A549 treated with AZD2906 at 1 μM for 4 hours (cell line): Measurements from ENCODE around the gene THRA. TPM values are rescaled to one million over a fixed set of nuclear protein-coding genes. Genes with fewer than 3 reads are reported as not detected.

Source experiments
- total RNA-seq: library from RNA; stranded (reverse); fragments of 200-300 nt; extraction: Qiagen RNA extraction; gene quantifications from 5 replicates; pipeline ENCODE4 v1.2.3, GENCODE V29; 2022

THRA gene, protein sequence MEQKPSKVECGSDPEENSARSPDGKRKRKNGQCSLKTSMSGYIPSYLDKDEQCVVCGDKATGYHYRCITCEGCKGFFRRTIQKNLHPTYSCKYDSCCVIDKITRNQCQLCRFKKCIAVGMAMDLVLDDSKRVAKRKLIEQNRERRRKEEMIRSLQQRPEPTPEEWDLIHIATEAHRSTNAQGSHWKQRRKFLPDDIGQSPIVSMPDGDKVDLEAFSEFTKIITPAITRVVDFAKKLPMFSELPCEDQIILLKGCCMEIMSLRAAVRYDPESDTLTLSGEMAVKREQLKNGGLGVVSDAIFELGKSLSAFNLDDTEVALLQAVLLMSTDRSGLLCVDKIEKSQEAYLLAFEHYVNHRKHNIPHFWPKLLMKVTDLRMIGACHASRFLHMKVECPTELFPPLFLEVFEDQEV
- total RNA-seq, result 28.0 to 36.7 TPM (median 32.3 TPM) in 5 replicates

GRCh38 chr17:40062329-40063186, at the start of gene THRA:
Gene THRA (plus strand): TSS chr17:40062965. CDS start chr17:40074489, 11,524 bp downstream.

GRCh38 chr17:40015005-40015997, 47.5 kb upstream of the THRA start, which contains the start of gene CSF3:
Gene CSF3 (plus strand): TSS chr17:40015440. CDS start chr17:40015475, 35 bp downstream.

GRCh38 chr17:40100419-40100668, 37.6 kb downstream of the THRA start, which contains the start of gene NR1D1:
Gene NR1D1 (minus strand): TSS chr17:40100589. CDS start chr17:40100094, 495 bp downstream.

GRCh38 chr17:40121181-40122135, 58.7 kb downstream of the THRA start, which contains the start of gene MSL1:
Gene MSL1 (plus strand): TSS chr17:40121971. CDS start chr17:40122613, 642 bp downstream.

Other genes starting within 250 kb of the THRA start
- gene IKZF3, start 198.7 kb upstream of the THRA start, total RNA-seq, result not detected in 5 replicates
- not detected in 5 replicates for gene ZPBP2, start 194.8 kb upstream of the THRA start, total RNA-seq
- gene GSDMB, start 144.3 kb upstream of the THRA start, total RNA-seq, result 1.6 to 2.6 TPM (median 2.1 TPM) in 5 replicates
- gene ORMDL3, start 135.4 kb upstream of the THRA start, total RNA-seq, result 31.0 to 41.5 TPM (median 40.0 TPM) in 5 replicates
- gene LRRC3C, start 135.2 kb upstream of the THRA start, total RNA-seq, result not detected in 5 replicates
- gene GSDMA, start 100.0 kb upstream of the THRA start, total RNA-seq, result not detected in 5 replicates
- gene PSMD3, start 82.2 kb upstream of the THRA start, total RNA-seq, result 149 to 177 TPM (median 171 TPM) in 5 replicates
- 0.94 to 1.3 TPM (median 1.3 TPM) in 5 replicates for gene CSF3, start 47.5 kb upstream of the THRA start, total RNA-seq
- gene MED24, start 8.6 kb upstream of the THRA start, total RNA-seq, result 52.2 to 61.9 TPM (median 57.0 TPM) in 5 replicates
- gene NR1D1, start 37.6 kb downstream of the THRA start, total RNA-seq, result 8.3 to 10.8 TPM (median 10.0 TPM) in 5 replicates
- gene MSL1, start 59.0 kb downstream of the THRA start, total RNA-seq, result 59.7 to 64.8 TPM (median 63.1 TPM) in 5 replicates
- 43.3 to 50.3 TPM (median 46.4 TPM) in 5 replicates for gene CASC3, start 77.6 kb downstream of the THRA start, total RNA-seq
- gene RAPGEFL1, start 114.5 kb downstream of the THRA start, total RNA-seq, result 1.9 to 3.2 TPM (median 2.9 TPM) in 5 replicates
- 18.7 to 23.5 TPM (median 20.0 TPM) in 5 replicates for gene WIPF2, start 156.3 kb downstream of the THRA start, total RNA-seq
- gene CDC6, start 224.9 kb downstream of the THRA start, total RNA-seq, result 43.9 to 55.4 TPM (median 47.2 TPM) in 5 replicates
- 40.7 to 49.5 TPM (median 45.3 TPM) in 5 replicates for gene RARA, start 246.2 kb downstream of the THRA start, total RNA-seq